WERI-Rb-1 (cell line): ENCODE data around the gene THSD7B.

Experiments used
- DNase-seq: peaks from one replicate; pipeline ENCODE4 v3.0.0-alpha.2; 2020
- H3K27ac ChIP-seq: fragments of 250-450 bp; sonication (Bioruptor Pico); 2 replicates; pipeline ENCODE4 v1.5.1; 2020; ENCODE audit warnings: mild to moderate bottlenecking, moderate library complexity
- H3K27me3 ChIP-seq: fragments of 250-450 bp; sonication (Bioruptor Pico); 2 replicates; pipeline ENCODE4 v1.5.1; 2021; ENCODE audit warnings: mild to moderate bottlenecking, low read depth, moderate library complexity; ENCODE audit not compliant: insufficient read depth, severe bottlenecking
- H3K36me3 ChIP-seq: fragments of 250-450 bp; sonication (Bioruptor Pico); 2 replicates; pipeline ENCODE4 v1.5.1; 2020; ENCODE audit warnings: mild to moderate bottlenecking, moderate library complexity
- H3K4me3 ChIP-seq: 2 replicates; pipeline ENCODE4 v1.5.1; 2011; ENCODE audit warnings: low read depth, mild to moderate bottlenecking, control low read depth, low read length
- H3K9me3 ChIP-seq: fragments of 250-450 bp; sonication (Bioruptor Pico); 2 replicates; pipeline ENCODE4 v1.5.1; 2021; ENCODE audit warnings: mild to moderate bottlenecking, moderate library complexity; ENCODE audit not compliant: severe bottlenecking
- TF ChIP-seq, protein P1 (sequence below): IDR thresholded peaks from 2 replicates; pipeline ENCODE4 v1.5.1; 2011; ENCODE audit warnings: low read depth, mild to moderate bottlenecking, control low read depth, inconsistent platforms, low read length

Gene THSD7B

DNA sequence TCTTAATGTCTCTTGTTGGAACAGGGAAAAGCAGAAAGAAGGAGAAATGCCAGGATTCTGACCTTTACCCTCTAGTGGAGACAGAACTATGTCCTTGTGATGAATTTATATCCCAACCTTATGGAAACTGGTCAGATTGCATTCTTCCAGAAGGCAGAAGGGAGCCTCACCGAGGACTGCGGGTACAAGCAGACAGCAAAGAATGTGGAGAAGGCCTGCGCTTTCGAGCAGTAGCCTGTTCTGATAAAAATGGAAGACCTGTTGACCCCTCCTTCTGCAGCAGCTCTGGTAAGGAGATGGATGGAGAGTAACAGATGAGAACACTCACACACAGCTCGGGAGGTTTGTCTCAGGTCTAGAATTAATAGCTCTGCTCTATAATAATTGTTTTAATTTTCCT, 646.2 kb downstream of the THSD7B start:
- Histone ChIP-seq H3K27ac (no peak overlapping the region), H3K4me3 (no peak overlapping the region), H3K9me3 (no peaks in the 10 kb centered on the region), H3K27me3 (no peaks in the 10 kb centered on the region), H3K36me3 (no peaks in the 10 kb centered on the region)
- no peak for DNase-seq
- TF ChIP-seq, protein P1, sequence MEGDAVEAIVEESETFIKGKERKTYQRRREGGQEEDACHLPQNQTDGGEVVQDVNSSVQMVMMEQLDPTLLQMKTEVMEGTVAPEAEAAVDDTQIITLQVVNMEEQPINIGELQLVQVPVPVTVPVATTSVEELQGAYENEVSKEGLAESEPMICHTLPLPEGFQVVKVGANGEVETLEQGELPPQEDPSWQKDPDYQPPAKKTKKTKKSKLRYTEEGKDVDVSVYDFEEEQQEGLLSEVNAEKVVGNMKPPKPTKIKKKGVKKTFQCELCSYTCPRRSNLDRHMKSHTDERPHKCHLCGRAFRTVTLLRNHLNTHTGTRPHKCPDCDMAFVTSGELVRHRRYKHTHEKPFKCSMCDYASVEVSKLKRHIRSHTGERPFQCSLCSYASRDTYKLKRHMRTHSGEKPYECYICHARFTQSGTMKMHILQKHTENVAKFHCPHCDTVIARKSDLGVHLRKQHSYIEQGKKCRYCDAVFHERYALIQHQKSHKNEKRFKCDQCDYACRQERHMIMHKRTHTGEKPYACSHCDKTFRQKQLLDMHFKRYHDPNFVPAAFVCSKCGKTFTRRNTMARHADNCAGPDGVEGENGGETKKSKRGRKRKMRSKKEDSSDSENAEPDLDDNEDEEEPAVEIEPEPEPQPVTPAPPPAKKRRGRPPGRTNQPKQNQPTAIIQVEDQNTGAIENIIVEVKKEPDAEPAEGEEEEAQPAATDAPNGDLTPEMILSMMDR: no peak

DNA sequence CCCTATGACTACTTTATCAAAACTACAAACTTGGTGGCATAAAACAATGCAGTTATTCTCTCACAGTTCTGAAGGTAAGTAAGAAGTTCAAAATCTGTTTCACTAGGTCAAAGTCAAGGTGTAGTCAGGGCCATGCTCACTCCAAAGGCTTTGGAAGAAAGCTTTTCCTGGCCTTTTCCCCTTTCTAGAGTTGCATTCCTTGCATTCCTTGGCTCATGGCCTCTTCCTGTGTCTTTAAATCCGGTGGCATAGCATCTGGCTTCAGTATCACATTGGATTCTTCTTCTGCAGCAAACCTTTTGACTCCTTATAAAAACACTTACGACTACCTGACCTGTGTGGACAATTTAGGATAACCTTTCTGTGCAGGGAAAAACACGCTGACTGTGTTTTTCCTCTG, 655.4 kb downstream of the THSD7B start:
- Histone ChIP-seq H3K27me3 (no peaks in the 10 kb centered on the region), H3K27ac (no peak overlapping the region), H3K9me3 (no peaks in the 10 kb centered on the region), H3K36me3 (no peaks in the 10 kb centered on the region), H3K4me3 (no peak overlapping the region)
- TF ChIP-seq, protein P1: no peak
- DNase-seq: no peak

DNA sequence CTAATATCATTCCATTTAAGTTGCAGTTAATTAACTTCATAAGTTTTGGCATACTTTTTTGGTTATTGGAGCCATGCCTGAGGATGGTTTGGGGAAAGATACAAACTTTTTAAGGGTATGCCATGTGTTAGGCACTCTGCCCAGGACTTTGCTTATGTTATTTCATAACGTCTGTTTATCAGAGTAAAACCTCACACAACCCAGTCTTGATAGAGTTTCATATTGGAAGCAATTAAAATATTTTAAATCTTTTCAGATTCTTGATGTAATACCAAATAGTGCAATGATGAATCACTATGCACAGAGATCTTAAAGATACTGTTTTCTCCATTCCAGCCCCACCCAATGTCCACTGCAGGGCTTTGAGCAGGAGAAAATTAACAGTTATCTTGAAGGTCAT, 669.8 kb downstream of the THSD7B start:
- H3K4me3 ChIP-seq: no peak overlapping the region
- no peak for DNase-seq
- no peaks in the 10 kb centered on the region for H3K27me3 ChIP-seq
- H3K9me3 ChIP-seq: no peaks in the 10 kb centered on the region
- H3K36me3 ChIP-seq: no peaks in the 10 kb centered on the region
- H3K27ac ChIP-seq: no peak overlapping the region
- TF ChIP-seq, protein P1: no peak

DNA sequence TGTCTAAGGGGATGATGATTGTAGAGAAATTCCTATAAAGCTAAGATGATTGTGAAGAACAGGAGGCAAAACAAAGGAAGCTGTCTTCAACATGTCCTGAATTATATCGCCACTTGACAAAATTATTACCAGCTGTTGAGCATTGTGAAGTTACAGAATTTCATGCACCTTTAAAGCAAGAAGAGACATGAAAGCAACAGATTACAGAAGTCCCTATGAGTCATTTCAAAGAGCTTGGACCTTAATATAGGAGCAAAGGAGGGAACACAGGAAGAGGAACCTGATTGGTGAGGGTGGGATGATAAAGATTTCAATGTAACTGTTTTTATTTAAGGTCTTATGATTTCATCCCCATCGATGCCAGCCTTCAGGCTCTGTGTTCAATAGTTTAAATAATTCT, 672.0 kb downstream of the THSD7B start:
- no peak for DNase-seq
- TF ChIP-seq, protein P1: no peak
- H3K9me3 ChIP-seq: no peaks in the 10 kb centered on the region
- H3K4me3 ChIP-seq: no peak overlapping the region
- H3K27ac ChIP-seq: no peak overlapping the region
- H3K36me3 ChIP-seq: no peaks in the 10 kb centered on the region
- H3K27me3 ChIP-seq: no peaks in the 10 kb centered on the region

DNA sequence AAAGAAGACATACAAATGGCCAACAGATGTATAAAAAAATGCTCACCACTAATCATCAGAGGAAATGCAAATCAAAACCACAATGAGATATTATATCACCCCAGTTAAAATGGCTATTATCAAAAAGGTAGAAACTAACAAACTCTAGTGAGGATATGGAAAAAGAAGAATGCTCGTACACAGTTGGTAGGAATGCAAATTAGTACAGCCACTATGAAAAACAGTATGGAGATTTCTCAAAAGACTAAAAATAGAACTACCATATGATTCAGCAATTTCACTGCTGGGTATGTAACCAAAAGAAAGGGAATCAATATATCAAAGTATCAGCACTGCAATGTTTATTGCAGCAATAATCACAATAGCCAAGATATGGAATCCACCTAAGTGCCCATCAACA, 679.6 kb downstream of the THSD7B start:
- no peak overlapping the region for H3K4me3 ChIP-seq
- H3K9me3 ChIP-seq: no peaks in the 10 kb centered on the region
- H3K36me3 ChIP-seq: no peaks in the 10 kb centered on the region
- no peak overlapping the region for H3K27ac ChIP-seq
- no peak for DNase-seq
- TF ChIP-seq, protein P1: no peak
- H3K27me3 ChIP-seq: no peaks in the 10 kb centered on the region

DNA sequence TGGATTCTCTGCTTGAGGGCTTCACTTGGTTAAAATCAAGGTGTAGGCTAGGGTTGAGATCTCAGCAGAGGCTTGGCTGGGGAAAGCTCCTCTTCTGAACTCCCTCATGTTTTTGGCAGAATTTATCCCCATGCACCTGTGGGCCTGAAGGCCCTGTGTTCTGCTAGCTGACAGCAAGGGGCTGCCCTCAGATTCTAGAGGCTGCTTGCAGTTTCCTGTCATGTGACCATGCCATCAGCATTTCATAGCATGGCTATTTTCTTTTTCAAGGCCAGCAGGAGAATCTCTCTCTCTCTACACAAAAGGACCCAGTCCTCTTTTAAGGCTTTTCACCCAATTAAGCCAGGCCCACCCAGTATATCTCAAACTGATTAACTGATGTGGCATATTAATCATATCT, 684.1 kb downstream of the THSD7B start:
- Histone ChIP-seq H3K36me3 (no peaks in the 10 kb centered on the region), H3K27ac (no peak overlapping the region), H3K9me3 (no peaks in the 10 kb centered on the region), H3K4me3 (no peak overlapping the region), H3K27me3 (no peaks in the 10 kb centered on the region)
- no peak for DNase-seq
- TF ChIP-seq, protein P1: no peak
